Mesenchymal stem cell (in vitro differentiated cells and primary cell): ENCODE results near the gene FBP1.

Experiments
- DNase-seq: peaks from one replicate; pipeline ENCODE4 v3.0.0-alpha.2; 2013
- H2AFZ ChIP-seq: one replicate; pipeline ENCODE4 v1.6.1; 2013; ENCODE audit warnings: low read depth, mild to moderate bottlenecking, control low read depth, inconsistent platforms, low read length, moderate library complexity
- H2AK5ac ChIP-seq: 2 replicates; pipeline ENCODE4 v1.6.1; 2013; ENCODE audit warnings: low read length, moderate library complexity, mild to moderate bottlenecking, inconsistent platforms; ENCODE audit not compliant: severe bottlenecking
- H2BK120ac ChIP-seq: one replicate; pipeline ENCODE4 v1.6.1; 2013; ENCODE audit warnings: low read depth, mild to moderate bottlenecking, inconsistent platforms, low read length, moderate library complexity
- H2BK12ac ChIP-seq, 2 experiments: one replicate each; pipeline ENCODE4 v1.6.1; 2013; ENCODE audit warnings: inconsistent platforms in 2 of 2, low read length in 2 of 2, mild to moderate bottlenecking in 2 of 2, moderate library complexity in 2 of 2, control low read depth in 1 of 2
- H2BK15ac ChIP-seq: one replicate; pipeline ENCODE4 v1.6.1; 2013; ENCODE audit warnings: mild to moderate bottlenecking, low read depth, inconsistent platforms; ENCODE audit not compliant: poor library complexity, severe bottlenecking
- H2BK5ac ChIP-seq: 2 replicates; pipeline ENCODE4 v1.6.1; 2013; ENCODE audit warnings: low read depth, mild to moderate bottlenecking, low read length, control low read depth, inconsistent platforms; ENCODE audit not compliant: poor library complexity, severe bottlenecking
- H3K14ac ChIP-seq, 2 experiments: one replicate each; pipeline ENCODE4 v1.6.1; 2013; ENCODE audit warnings: inconsistent platforms in 2 of 2, low read length in 2 of 2, control low read depth in 1 of 2, mild to moderate bottlenecking in 1 of 2, moderate library complexity in 1 of 2
- H3K18ac ChIP-seq, 2 experiments: one replicate each; pipeline ENCODE4 v1.6.1; 2013; ENCODE audit warnings: inconsistent platforms in 2 of 2, low read length in 2 of 2, control low read depth in 1 of 2, low read depth in 1 of 2, mild to moderate bottlenecking in 1 of 2
- H3K23ac ChIP-seq, 2 experiments: one replicate each; pipeline ENCODE4 v1.6.1; 2013; ENCODE audit warnings: inconsistent platforms in 2 of 2, low read length in 2 of 2, mild to moderate bottlenecking in 2 of 2, moderate library complexity in 2 of 2, control low read depth in 1 of 2
- H3K27ac ChIP-seq: 2 replicates; pipeline ENCODE4 v1.5.1; 2013; ENCODE audit warnings: mild to moderate bottlenecking, moderate library complexity, low read length, control low read depth, inconsistent platforms; ENCODE audit not compliant: poor library complexity, severe bottlenecking
- H3K27me3 ChIP-seq, 2 experiments: 2 replicates each; pipeline versions ENCODE4 v1.6.1 to v1.7.0; 2013; ENCODE audit warnings: low read length in 2 of 2, mild to moderate bottlenecking in 2 of 2, moderate library complexity in 2 of 2, control low read depth in 1 of 2, inconsistent platforms in 1 of 2; ENCODE audit not compliant: control insufficient read depth in 1 of 2, insufficient read depth in 1 of 2
- H3K36me3 ChIP-seq, 2 experiments: 2 replicates each; pipeline versions ENCODE4 v1.6.1 to v1.7.0; 2013; ENCODE audit warnings: low read length in 2 of 2, control low read depth in 1 of 2, inconsistent platforms in 1 of 2, low read depth in 1 of 2, mild to moderate bottlenecking in 1 of 2; ENCODE audit not compliant: insufficient read depth in 2 of 2, control insufficient read depth in 1 of 2
- H3K4ac ChIP-seq, 2 experiments: one replicate each; pipeline ENCODE4 v1.6.1; 2013; ENCODE audit warnings: inconsistent platforms in 2 of 2, low read length in 2 of 2, mild to moderate bottlenecking in 2 of 2, moderate library complexity in 2 of 2, control low read depth in 1 of 2, low read depth in 1 of 2
- H3K4me1 ChIP-seq: 2 replicates; pipeline ENCODE4 v1.6.1; 2013; ENCODE audit warnings: low read depth, low read length, control low read depth; ENCODE audit not compliant: control insufficient read depth, insufficient read depth
- H3K4me2 ChIP-seq: 2 replicates; pipeline ENCODE4 v1.6.1; 2013; ENCODE audit warnings: low read length, mild to moderate bottlenecking, inconsistent platforms; ENCODE audit not compliant: poor library complexity, severe bottlenecking
- H3K4me3 ChIP-seq, 2 experiments: 2 replicates each; pipeline versions ENCODE4 v1.5.1 to v1.7.0; 2013; ENCODE audit warnings: low read length in 2 of 2, mild to moderate bottlenecking in 2 of 2, control low read depth in 1 of 2, low read depth in 1 of 2; ENCODE audit not compliant: insufficient read depth in 1 of 2
- H3K79me1 ChIP-seq: replicated peaks from 2 replicates; pipeline ENCODE4 v1.6.1; 2013; ENCODE audit warnings: mild to moderate bottlenecking, control low read depth, low read length, inconsistent platforms; ENCODE audit not compliant: poor library complexity, severe bottlenecking
- H3K9ac ChIP-seq: 2 replicates; pipeline ENCODE4 v1.7.0; 2013; ENCODE audit warnings: mild to moderate bottlenecking, low read length, moderate library complexity
- H3K9me3 ChIP-seq: 2 replicates; pipeline ENCODE4 v1.7.0; 2013; ENCODE audit warnings: mild to moderate bottlenecking, low read length; ENCODE audit not compliant: control insufficient read depth
- H4K8ac ChIP-seq: one replicate; pipeline ENCODE4 v1.6.1; 2013; ENCODE audit warnings: inconsistent platforms, mild to moderate bottlenecking, low read length, moderate library complexity
- H4K91ac ChIP-seq: one replicate; pipeline ENCODE4 v1.6.1; 2013; ENCODE audit warnings: mild to moderate bottlenecking, low read length, inconsistent platforms
- WGBS: methylation state at CpG from one replicate; pipeline ENCODE4 v1.1.7; 2013; ENCODE audit warnings: mixed read lengths; 5-methylcytosine and 5-hydroxymethylcytosine counted together

Gene FBP1

GRCh38 chr9:94649100-94649819 is 9.9 kb upstream of the FBP1 start:
- Histone ChIP-seq H2BK5ac (no peak overlapping the region), H3K4ac (no peak overlapping the region), H4K91ac (no peak overlapping the region), H3K4me3 (no peak overlapping the region), H3K23ac (no peak overlapping the region), H2BK12ac (no peak overlapping the region), H3K4me1 (peaks cover 8% of the 10 kb centered on the region), H2BK120ac (no peak overlapping the region), H3K9me3 (no peaks in the 10 kb centered on the region), H4K8ac (no peak overlapping the region), H3K27ac (no peak overlapping the region), H2AFZ (no peak overlapping the region), H3K36me3 (no peaks in the 10 kb centered on the region), H3K4me2 (no peak overlapping the region), H3K27me3 (peaks cover 2 to 9% of the 10 kb centered on the region in 2 experiments), H3K14ac (no peak overlapping the region), H2AK5ac (peak overlapping the region; percentile 57), H3K18ac (no peak overlapping the region), H2BK15ac (no peak overlapping the region), H3K9ac (no peak overlapping the region), H3K79me1 (no peaks in the 10 kb centered on the region)
- WGBS: 75% methylated on average over 12 of the region's 12 CpGs
- DNase-seq: no peak

- H2BK15ac ChIP-seq: no peak overlapping the region
- H3K9me3 ChIP-seq: no peaks in the 10 kb centered on the region
- H3K4me1 ChIP-seq: peaks cover 8% of the 10 kb centered on the region
- no peak overlapping the region for H2AFZ ChIP-seq
- H3K36me3 ChIP-seq: no peaks in the 10 kb centered on the region
- H2BK12ac ChIP-seq: no peak overlapping the region
- H2BK120ac ChIP-seq: no peak overlapping the region
- H4K91ac ChIP-seq: peak overlapping the region; percentile 37
- no peak overlapping the region for H3K18ac ChIP-seq
- H3K23ac ChIP-seq: no peak overlapping the region
- H3K9ac ChIP-seq: no peak overlapping the region
- H3K14ac ChIP-seq: no peak overlapping the region
- H3K27ac ChIP-seq: no peak overlapping the region
- H3K27me3 ChIP-seq: peaks cover 0 to 3% of the 10 kb centered on the region in 2 experiments
- no peaks in the 10 kb centered on the region for H3K79me1 ChIP-seq
- no peak overlapping the region for H3K4me3 ChIP-seq
- WGBS: 91% methylated on average over 2 of the region's 2 CpGs
- no peak overlapping the region for H3K4ac ChIP-seq
- no peak overlapping the region for H2BK5ac ChIP-seq
- no peak for DNase-seq
- no peak overlapping the region for H4K8ac ChIP-seq
- H3K4me2 ChIP-seq: no peak overlapping the region
- no peak overlapping the region for H2AK5ac ChIP-seq
Observed at GRCh38 chr9:94648185-94648584, 8.9 kb upstream of the FBP1 start.

GRCh38 chr9:94645901-94646300 is 6.6 kb upstream of the FBP1 start:
- H4K91ac ChIP-seq: no peak overlapping the region
- H3K4me3 ChIP-seq: no peak overlapping the region
- no peaks in the 10 kb centered on the region for H3K79me1 ChIP-seq
- WGBS: 88% methylated on average over 6 of the region's 6 CpGs
- no peak for DNase-seq
- no peak overlapping the region for H3K14ac ChIP-seq
- H3K4ac ChIP-seq: no peak overlapping the region
- no peak overlapping the region for H3K4me2 ChIP-seq
- H3K27me3 ChIP-seq: peaks cover 0 to under 1% of the 10 kb centered on the region in 2 experiments
- H3K36me3 ChIP-seq: no peaks in the 10 kb centered on the region
- no peak overlapping the region for H3K18ac ChIP-seq
- no peaks in the 10 kb centered on the region for H3K9me3 ChIP-seq
- no peak overlapping the region for H3K27ac ChIP-seq
- H2BK15ac ChIP-seq: no peak overlapping the region
- H2AFZ ChIP-seq: no peak overlapping the region
- H3K4me1 ChIP-seq: peaks cover 8% of the 10 kb centered on the region
- no peak overlapping the region for H3K23ac ChIP-seq
- H3K9ac ChIP-seq: no peak overlapping the region
- H2BK12ac ChIP-seq: no peak overlapping the region
- no peak overlapping the region for H2AK5ac ChIP-seq
- no peak overlapping the region for H2BK5ac ChIP-seq
- H4K8ac ChIP-seq: peak overlapping the region; percentile 31
- H2BK120ac ChIP-seq: no peak overlapping the region

- peaks cover 12% of the 10 kb centered on the region for H3K4me1 ChIP-seq
- no peak overlapping the region for H3K4me2 ChIP-seq
- no peak overlapping the region for H3K4me3 ChIP-seq
- no peak overlapping the region for H3K27ac ChIP-seq
- no peak overlapping the region for H2AFZ ChIP-seq
- peaks cover 5 to 11% of the 10 kb centered on the region in 2 experiments for H3K27me3 ChIP-seq
- H4K91ac ChIP-seq: no peak overlapping the region
- H2AK5ac ChIP-seq: no peak overlapping the region
- H3K18ac ChIP-seq: no peak overlapping the region
- no peak overlapping the region for H2BK120ac ChIP-seq
- no peak overlapping the region for H3K14ac ChIP-seq
- H2BK5ac ChIP-seq: no peak overlapping the region
- no peaks in the 10 kb centered on the region for H3K79me1 ChIP-seq
- no peak overlapping the region for H2BK12ac ChIP-seq
- no peak overlapping the region for H2BK15ac ChIP-seq
- DNase-seq: no peak
- no peak overlapping the region for H3K4ac ChIP-seq
- no peak overlapping the region for H3K9ac ChIP-seq
- H3K9me3 ChIP-seq: no peaks in the 10 kb centered on the region
- H3K23ac ChIP-seq: no peak overlapping the region
- WGBS: 93% methylated on average over 5 of the region's 5 CpGs
- no peak overlapping the region for H4K8ac ChIP-seq
- no peaks in the 10 kb centered on the region for H3K36me3 ChIP-seq
Observed at GRCh38 chr9:94644543-94644942, 5.2 kb upstream of the FBP1 start.
